DMS153 treated with DMSO at 0.1 percent for 48 hours (cell line): Measurements from ENCODE around the gene MYH9.
"Not testable (repeated sequence)": the region's sequence is repeated elsewhere in the genome, so short reads cannot be mapped to it uniquely, and the experiment has no call there.

Experiments used
- DNase-seq: peaks from one replicate; lab custom pipeline; 2025; ENCODE audit not compliant: unreplicated experiment; lab: John Stamatoyannopoulos, UW

Gene MYH9

DNA sequence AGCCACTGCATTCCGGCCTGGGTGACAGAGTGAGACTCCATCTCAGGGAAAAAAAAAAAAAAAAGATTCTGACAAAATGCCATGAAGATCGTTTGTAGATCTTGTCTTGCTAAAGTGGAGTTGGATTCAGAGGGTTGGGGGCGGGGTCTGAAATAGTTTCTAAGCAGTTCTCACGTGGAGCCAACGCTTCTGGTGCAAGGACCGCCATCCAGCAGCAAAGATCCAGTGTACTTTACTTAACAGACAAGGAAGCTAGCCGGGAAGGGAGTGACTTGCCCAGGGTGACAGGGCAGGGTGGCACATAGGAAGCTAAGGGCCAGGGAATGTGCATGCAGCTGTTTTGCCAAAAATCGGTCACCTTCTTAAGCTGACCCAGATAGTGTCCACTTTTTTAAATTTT is 107.4 kb downstream of the MYH9 start:
- no peak for DNase-seq

DNA sequence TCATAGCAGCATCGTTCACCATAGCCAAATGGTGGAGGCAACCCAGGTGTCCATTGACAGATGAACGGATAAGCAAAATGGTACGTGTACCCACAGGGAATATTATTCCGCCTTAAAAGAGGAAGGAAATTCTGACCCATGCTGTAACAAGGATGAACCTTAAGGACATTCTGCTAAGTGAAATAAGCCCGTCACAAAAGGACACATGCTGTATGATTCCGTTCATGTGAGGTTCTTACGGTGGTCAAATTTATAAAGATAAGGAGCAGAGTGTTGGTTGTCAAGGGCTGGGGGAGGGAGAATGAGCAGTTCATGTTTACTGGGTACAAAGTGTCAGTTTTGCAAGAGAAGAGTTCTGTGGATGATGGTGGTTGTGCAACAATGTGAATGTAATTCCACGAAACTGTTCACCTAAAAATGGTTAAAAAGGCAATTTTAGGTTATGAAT is 108.5 kb downstream of the MYH9 start:
- no peak for DNase-seq

GRCh38 chr22:36277482-36278291 is 110.1 kb downstream of the MYH9 start:
- DNase-seq: no peak

DNA sequence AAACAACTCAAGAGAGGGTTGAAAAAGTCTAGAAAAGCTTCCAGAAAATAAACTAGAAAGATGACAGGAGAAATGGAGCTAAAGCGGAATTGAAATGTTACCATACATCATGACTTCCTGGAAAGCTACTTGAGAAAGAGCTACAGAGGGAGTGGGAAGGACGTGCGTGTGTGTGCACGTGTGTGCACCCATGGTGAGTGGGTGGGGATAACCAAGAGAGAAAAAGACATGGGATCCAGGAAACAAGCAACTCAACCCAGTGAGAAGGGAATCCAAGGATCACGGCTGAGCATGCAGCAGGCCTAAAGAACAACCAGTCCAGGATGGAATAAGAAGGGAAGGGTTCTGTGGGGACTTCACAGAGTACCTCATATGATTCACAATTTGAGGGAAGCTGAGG is 113.2 kb downstream of the MYH9 start:
- no peak for DNase-seq

DNA sequence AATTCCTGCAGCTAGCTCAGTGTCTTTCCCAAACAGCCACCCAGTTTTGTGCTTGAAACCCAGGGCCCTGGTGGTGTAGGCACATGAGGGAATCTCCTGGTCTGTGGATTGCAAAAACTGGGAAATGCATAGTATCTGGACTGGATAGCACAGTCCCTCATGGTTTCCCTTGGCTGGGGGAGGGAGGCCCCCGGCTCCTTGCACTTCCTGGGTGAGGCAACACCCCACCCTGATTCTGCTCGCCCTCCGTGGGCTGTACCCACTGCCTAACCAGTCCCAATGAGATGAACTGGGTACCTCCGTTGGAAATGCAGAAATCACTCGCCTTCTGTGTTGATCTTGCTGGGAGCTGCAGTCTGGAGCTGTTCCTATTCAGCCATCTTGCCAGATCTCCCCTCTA is 115.8 kb downstream of the MYH9 start:
- DNase-seq: not testable (repeated sequence)

DNA sequence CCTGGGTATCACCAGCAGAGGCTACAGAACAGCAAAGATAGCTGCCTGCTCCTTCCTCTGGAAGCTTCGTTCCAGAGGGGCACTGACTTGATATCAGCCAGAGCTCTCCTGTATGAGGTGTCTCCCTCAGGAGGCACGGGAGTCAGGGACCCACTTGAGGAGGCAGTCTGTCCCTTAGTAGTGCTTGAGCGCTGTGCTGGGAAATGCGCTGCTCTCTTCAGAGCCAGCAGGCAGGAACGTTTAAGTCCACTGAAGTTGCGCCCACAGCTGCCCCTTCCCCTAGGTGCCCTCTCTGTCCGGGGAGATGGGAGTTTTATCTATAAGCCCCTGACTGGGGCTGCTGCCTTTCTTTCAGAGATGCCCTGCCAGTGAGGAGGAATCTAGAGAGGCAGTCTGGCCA is 116.5 kb downstream of the MYH9 start:
- not testable (repeated sequence) for DNase-seq

GRCh38 chr22:36267896-36268485 is 119.8 kb downstream of the MYH9 start:
- DNase-seq: no peak

DNA sequence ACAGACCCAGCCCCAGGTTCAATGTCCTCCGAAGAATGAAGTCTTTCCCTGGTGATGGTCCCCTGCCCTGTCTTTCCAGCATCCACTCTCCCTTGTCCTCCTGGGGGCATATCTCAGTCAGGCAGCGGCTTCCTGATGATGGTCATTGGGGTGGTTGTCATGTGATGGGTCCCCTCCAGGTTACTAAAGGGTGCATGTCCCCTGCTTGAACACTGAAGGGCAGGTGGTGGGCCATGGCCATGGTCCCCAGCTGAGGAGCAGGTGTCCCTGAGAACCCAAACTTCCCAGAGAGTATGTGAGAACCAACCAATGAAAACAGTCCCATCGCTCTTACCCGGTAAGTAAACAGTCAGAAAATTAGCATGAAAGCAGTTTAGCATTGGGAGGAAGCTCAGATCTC is 120.7 kb downstream of the MYH9 start:
- no peak for DNase-seq

DNA sequence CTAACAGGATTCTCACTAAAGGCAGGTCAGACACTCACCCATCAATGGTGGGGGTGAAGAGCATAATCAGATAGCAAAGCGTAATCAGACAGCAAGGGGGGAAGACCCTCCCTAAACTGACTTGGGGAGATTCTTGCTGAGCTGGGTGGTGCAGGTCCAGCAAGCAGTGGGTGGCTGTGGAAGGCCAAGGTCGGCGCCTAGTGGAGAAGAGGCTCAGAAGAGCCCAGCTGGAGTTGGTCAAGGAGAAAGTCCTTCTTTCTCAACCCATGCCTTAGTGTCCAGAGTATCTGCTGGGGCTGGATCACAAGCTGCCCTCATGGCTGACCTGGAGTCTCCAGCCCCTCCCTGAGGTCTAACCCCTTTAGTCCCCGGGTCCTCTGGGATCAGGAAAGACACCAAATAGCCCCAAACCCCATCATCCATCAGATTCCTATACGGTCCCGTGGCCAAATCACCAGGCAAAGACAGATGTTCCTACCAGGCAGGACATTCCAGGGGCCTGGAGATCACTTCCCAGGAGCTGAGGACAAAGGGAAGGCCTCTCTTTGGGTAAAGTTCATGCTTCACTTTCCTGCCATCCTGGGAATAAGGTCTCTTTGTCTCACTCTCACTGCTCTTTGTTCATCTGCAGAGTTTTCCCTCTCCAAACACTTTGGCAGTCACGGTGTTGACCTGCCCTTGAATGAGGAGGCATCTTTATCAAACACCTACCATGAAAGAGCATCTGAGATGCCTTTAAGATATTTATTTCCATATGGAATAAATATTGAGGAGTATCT is 123.7 kb downstream of the MYH9 start:
- DNase-seq: not testable (repeated sequence)

DNA sequence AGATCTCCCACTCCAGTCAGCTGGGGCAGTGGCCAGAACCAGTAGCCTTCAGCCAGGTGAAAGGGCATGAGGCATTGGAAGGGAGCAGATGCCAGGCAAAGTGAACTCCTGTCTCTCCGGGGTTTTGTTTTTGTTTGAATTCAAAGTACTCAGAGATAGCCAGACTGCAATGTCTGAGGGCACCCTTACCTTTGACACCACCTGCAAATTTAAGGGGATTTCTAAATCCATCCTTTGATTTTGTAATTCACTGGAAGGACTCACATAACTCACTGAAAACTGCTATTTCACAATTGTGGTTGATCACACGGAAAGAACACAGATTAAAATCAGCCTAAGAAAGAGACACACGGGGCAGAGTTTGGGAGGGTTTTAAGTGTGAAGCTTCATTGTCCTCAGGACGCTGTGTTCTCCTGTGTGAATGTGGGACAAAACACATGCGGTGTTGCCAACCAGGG is 124.5 kb downstream of the MYH9 start:
- not testable (repeated sequence) for DNase-seq

DNA sequence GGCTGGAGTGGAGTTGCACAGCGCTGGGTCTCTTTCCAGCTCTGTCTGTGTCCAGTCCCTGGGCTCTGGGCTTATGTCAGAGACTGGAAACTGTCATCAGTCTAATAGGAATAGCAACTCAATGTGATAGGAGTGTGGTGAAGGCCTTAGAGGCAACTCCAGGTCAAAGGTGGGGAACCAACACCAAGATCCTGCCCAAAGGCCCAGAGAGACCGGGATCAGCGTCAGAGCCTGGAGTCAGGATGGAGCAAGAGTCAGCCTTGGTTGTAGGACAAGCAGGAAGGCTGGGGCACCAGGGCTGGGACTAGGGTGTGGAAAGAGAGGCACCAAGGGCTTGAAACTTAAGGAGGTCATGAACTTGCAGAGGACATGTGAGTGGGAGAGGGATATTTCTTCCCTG is 125.5 kb downstream of the MYH9 start:
- not testable (repeated sequence) for DNase-seq

- DNase-seq: not testable (repeated sequence)
Observed at GRCh38 chr22:36261675-36262074, 126.1 kb downstream of the MYH9 start.

- no peak for DNase-seq
Observed at GRCh38 chr22:36259615-36260300, 128.0 kb downstream of the MYH9 start.

- DNase-seq: no peak
Observed at GRCh38 chr22:36258701-36259614, 128.8 kb downstream of the MYH9 start.

GRCh38 chr22:36257948-36258670 is 129.7 kb downstream of the MYH9 start:
- no peak for DNase-seq

- no peak for DNase-seq
Observed at GRCh38 chr22:36257308-36257707, 130.5 kb downstream of the MYH9 start.

GRCh38 chr22:36256478-36256877 is 131.3 kb downstream of the MYH9 start:
- DNase-seq: no peak

DNA sequence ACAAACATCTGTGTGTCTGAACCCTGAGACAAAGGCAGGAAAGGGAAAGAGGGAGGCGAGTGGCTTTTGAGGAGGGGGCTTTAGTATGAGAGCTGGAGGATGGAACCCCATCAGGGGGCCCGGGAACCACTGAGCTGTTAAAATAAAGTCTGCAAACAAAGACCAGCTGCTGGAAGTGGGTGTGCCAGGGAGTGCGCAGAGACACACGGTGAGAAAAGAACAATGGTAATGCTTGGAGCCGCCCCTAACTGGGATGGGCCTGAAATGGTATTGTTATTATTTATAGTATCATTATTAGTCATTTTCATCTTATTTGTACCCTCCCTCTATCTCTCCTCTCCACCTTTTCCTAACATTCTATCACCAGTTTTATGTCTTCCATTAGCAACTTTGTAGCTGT is 132.2 kb downstream of the MYH9 start:
- DNase-seq: not testable (repeated sequence)
